Neuronal stem cell (in vitro differentiated cells): ENCODE data around the gene ACTL7B.

Experiments
- DNase-seq: peaks from one replicate; pipeline ENCODE4 v3.0.0-alpha.2; 2013; ENCODE audit warnings: low spot score
- H2AFZ ChIP-seq: one replicate; pipeline ENCODE4 v1.6.1; 2013; ENCODE audit warnings: mild to moderate bottlenecking, low read length, inconsistent platforms
- H2AK5ac ChIP-seq: 2 replicates; pipeline ENCODE4 v1.6.1; 2013; ENCODE audit warnings: low read depth, mild to moderate bottlenecking, inconsistent platforms, low read length, moderate library complexity, mixed read lengths
- H2BK120ac ChIP-seq: 2 replicates; pipeline ENCODE4 v1.6.1; 2013; ENCODE audit warnings: low read depth, mild to moderate bottlenecking, inconsistent platforms, low read length, moderate library complexity, mixed read lengths
- H2BK12ac ChIP-seq: one replicate; pipeline ENCODE4 v1.6.1; 2013; ENCODE audit warnings: low read length, inconsistent platforms
- H2BK15ac ChIP-seq: 2 replicates; pipeline ENCODE4 v1.6.1; 2013; ENCODE audit warnings: mild to moderate bottlenecking, low read length, inconsistent platforms, mixed read lengths
- H2BK5ac ChIP-seq: one replicate; pipeline ENCODE4 v1.6.1; 2013; ENCODE audit warnings: inconsistent platforms, mild to moderate bottlenecking, low read length, moderate library complexity
- H3K14ac ChIP-seq: one replicate; pipeline ENCODE4 v1.6.1; 2013; ENCODE audit warnings: low read length, inconsistent platforms
- H3K18ac ChIP-seq: 2 replicates; pipeline ENCODE4 v1.6.1; 2013; ENCODE audit warnings: low read length, inconsistent platforms
- H3K23ac ChIP-seq: 2 replicates; pipeline ENCODE4 v1.6.1; 2013; ENCODE audit warnings: low read depth, mild to moderate bottlenecking, mixed read lengths, low read length, inconsistent platforms; ENCODE audit not compliant: poor library complexity
- H3K27ac ChIP-seq: replicated peaks from 3 replicates; pipeline ENCODE4 v1.5.1; 2013; ENCODE audit warnings: low read length, inconsistent platforms
- H3K27me3 ChIP-seq, 3 experiments: 2 replicates each; pipeline ENCODE4 v1.6.1; 2013; ENCODE audit warnings: low read length in 3 of 3, mild to moderate bottlenecking in 2 of 3, inconsistent platforms in 1 of 3, low read depth in 1 of 3, mixed read lengths in 1 of 3, moderate library complexity in 1 of 3; ENCODE audit not compliant: control insufficient read depth in 3 of 3, insufficient read depth in 3 of 3
- H3K36me3 ChIP-seq, 2 donors: replicated peaks in 1 of 2; 2 replicates each; pipeline ENCODE4 v1.6.1; 2013; ENCODE audit warnings: low read length in 2 of 2; ENCODE audit not compliant: control insufficient read depth in 2 of 2, insufficient read depth in 2 of 2
- H3K4ac ChIP-seq: 2 replicates; pipeline ENCODE4 v1.6.1; 2013; ENCODE audit warnings: inconsistent platforms, mild to moderate bottlenecking, low read length, moderate library complexity
- H3K4me1 ChIP-seq, 2 donors: 1 replicate in 1 of 2; 2 replicates in 1 of 2; pipeline ENCODE4 v1.6.1; 2013; ENCODE audit warnings: low read length in 2 of 2, low read depth in 1 of 2; ENCODE audit not compliant: control insufficient read depth in 2 of 2, insufficient read depth in 1 of 2
- H3K4me2 ChIP-seq: one replicate; pipeline ENCODE4 v1.6.1; 2013; ENCODE audit warnings: mild to moderate bottlenecking, low read length, inconsistent platforms; ENCODE audit not compliant: insufficient read depth, poor library complexity, severe bottlenecking
- H3K4me3 ChIP-seq, 2 donors: 2 replicates each; pipeline ENCODE4 v1.5.1; 2013; ENCODE audit warnings: low read length in 2 of 2, mild to moderate bottlenecking in 2 of 2, inconsistent platforms in 1 of 2, moderate library complexity in 1 of 2
- H3K79me1 ChIP-seq: one replicate; pipeline ENCODE4 v1.6.1; 2013; ENCODE audit warnings: low read depth, mild to moderate bottlenecking, inconsistent platforms, low read length, moderate library complexity
- H3K9ac ChIP-seq: one replicate; pipeline ENCODE4 v1.6.1; 2013; ENCODE audit warnings: mild to moderate bottlenecking, low read depth, low read length, inconsistent platforms; ENCODE audit not compliant: poor library complexity
- H3K9me3 ChIP-seq, 2 donors: replicated peaks in 1 of 2; 2 replicates each; pipeline versions ENCODE3 to v1.6.1; 2013; ENCODE audit warnings: low read length in 2 of 2, mild to moderate bottlenecking in 2 of 2, inconsistent platforms in 1 of 2, low read depth in 1 of 2, mixed read lengths in 1 of 2, moderate library complexity in 1 of 2; ENCODE audit not compliant: control insufficient read depth in 2 of 2, insufficient read depth in 1 of 2
- H4K8ac ChIP-seq: one replicate; pipeline ENCODE4 v1.6.1; 2013; ENCODE audit warnings: low read depth, mild to moderate bottlenecking, inconsistent platforms, low read length, moderate library complexity
- H4K91ac ChIP-seq: one replicate; pipeline ENCODE4 v1.6.1; 2013; ENCODE audit warnings: low read length, low read depth, mild to moderate bottlenecking, inconsistent platforms; ENCODE audit not compliant: poor library complexity
- WGBS, 2 donors: extraction: QIAGEN DNeasy Blood & Tissue Kit; methylation state at CpG; one replicate each; pipeline ENCODE4 v1.1.7; 2013; ENCODE audit warnings: missing lambda C conversion rate in 2 of 2, mixed read lengths in 1 of 2; ENCODE audit not compliant: insufficient read length in 2 of 2, insufficient replicate concordance in 1 of 2; ENCODE audit errors: extremely low coverage in 2 of 2; 5-methylcytosine and 5-hydroxymethylcytosine counted together

Gene ACTL7B

GRCh38 chr9:108876425-108876824 lies 20.6 kb upstream of the ACTL7B start:
- no CpG with 5 or more reads among the region's 5 CpGs for WGBS, 2 donors
- no peak overlapping the region for H3K27ac ChIP-seq
- no peak for DNase-seq
- H3K27me3 ChIP-seq = no peaks in the 10 kb centered on the region
- no peak overlapping the region for H3K4me2 ChIP-seq
- H2BK15ac ChIP-seq = no peak overlapping the region
- no peak overlapping the region for H3K23ac ChIP-seq
- H3K79me1 ChIP-seq = no peaks in the 10 kb centered on the region
- no peak overlapping the region for H2AK5ac ChIP-seq
- H4K91ac ChIP-seq = no peak overlapping the region
- peaks cover 0 to 7% of the 10 kb centered on the region in 2 donors for H3K9me3 ChIP-seq
- peaks cover 24 to 94% of the 10 kb centered on the region in 2 donors for H3K36me3 ChIP-seq
- H2BK12ac ChIP-seq = no peak overlapping the region
- H3K4me1 ChIP-seq = no peaks in the 10 kb centered on the region
- no peak overlapping the region for H2BK5ac ChIP-seq
- no peak overlapping the region for H2BK120ac ChIP-seq
- H3K4ac ChIP-seq = no peak overlapping the region
- H4K8ac ChIP-seq = no peak overlapping the region
- H2AFZ ChIP-seq = no peak overlapping the region
- no peak overlapping the region for H3K9ac ChIP-seq
- no peak overlapping the region for H3K14ac ChIP-seq
- no peak overlapping the region for H3K4me3 ChIP-seq
- H3K18ac ChIP-seq = no peak overlapping the region

DNA sequence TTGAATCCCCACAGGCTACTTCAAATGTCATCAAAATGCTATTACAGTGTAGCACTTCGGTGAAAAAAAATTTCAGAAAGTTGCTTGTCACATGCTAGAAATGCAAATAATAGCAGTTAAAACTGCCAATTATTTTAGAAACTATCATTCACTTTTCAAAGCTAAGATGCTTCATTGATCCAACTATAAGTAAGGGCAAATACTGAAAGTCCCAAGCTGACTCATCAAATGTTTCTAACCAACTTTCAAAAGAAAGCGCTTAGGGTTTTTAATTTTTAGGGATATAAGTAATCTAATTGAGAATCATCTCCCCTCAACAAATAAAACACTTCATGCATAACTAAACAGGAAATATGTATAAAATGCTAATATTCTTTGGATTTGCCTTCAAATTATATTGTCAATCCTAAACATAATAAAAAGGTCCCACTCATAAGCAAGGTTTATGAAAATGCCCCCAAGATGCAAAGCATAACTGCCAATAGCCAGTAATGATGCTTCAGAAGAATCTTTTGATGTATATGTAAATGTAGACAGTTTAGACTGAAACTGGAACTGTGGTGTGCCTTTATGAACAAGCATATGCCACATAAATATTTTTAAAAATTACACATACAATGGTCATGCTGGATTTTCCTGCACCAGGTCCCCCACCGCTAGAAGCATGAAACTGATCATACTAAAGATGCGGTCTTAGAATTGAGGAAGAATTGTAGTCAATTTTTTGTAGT lies 18.4 kb upstream of the ACTL7B start:
- peaks cover 20 to 88% of the 10 kb centered on the region in 2 donors for H3K36me3 ChIP-seq

DNA sequence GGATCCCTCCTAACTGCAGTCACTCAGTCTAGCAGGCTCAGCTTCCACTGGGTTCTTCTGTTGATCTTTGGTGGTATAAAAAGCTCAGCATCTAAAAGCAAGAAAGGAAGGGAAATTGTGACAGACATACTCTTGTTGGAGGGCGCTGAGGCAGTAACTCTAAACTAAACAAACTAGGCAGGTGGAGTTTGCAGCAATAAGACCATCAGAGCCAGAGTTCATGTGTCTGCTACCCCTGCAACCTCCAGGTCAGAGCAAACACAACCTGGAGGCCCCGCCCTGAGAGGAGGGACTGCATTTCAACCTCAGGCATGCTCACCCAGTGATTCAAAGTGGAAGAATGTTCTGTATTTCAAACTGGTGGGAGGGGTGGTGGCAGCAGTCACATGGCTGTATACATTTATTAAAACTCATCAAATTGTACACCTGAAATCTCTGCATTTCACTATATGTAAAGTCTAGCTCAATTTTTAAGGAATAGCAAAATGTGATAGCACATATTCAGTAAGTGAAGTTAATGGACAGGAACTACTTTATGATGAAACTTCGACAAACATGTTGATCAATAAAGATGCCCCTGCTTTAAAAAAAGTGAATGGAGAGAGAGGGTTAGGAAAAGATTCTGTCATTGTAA lies 13.4 kb upstream of the ACTL7B start:
- H4K8ac ChIP-seq = no peak overlapping the region
- H3K9ac ChIP-seq = no peak overlapping the region
- no peak overlapping the region for H2AK5ac ChIP-seq
- no peak overlapping the region for H2BK15ac ChIP-seq
- H2BK120ac ChIP-seq = no peak overlapping the region
- no peak overlapping the region for H2AFZ ChIP-seq
- no peak overlapping the region for H3K23ac ChIP-seq
- no peak for DNase-seq
- no peak overlapping the region for H3K4ac ChIP-seq
- H3K27ac ChIP-seq = peak overlapping the region; percentile 7
- H3K4me3 ChIP-seq = no peak overlapping the region
- H3K79me1 ChIP-seq = no peaks in the 10 kb centered on the region
- H3K36me3 ChIP-seq = peaks cover 6 to 57% of the 10 kb centered on the region in 2 donors
- no CpG with 5 or more reads among the region's 3 CpGs for WGBS, 2 donors
- H3K18ac ChIP-seq = no peak overlapping the region
- H2BK12ac ChIP-seq = no peak overlapping the region
- no peak overlapping the region for H3K4me2 ChIP-seq
- no peaks in the 10 kb centered on the region for H3K27me3 ChIP-seq
- no peak overlapping the region for H2BK5ac ChIP-seq
- no peak overlapping the region for H4K91ac ChIP-seq
- no peak overlapping the region for H3K14ac ChIP-seq
- peaks cover 0 to 7% of the 10 kb centered on the region in 2 donors for H3K9me3 ChIP-seq
- peaks cover 0 to 2% of the 10 kb centered on the region in 2 donors for H3K4me1 ChIP-seq

More for the DNA sequence above, 18.4 kb upstream of the ACTL7B start:
- no peak overlapping the region for H3K14ac ChIP-seq
- H3K4me3 ChIP-seq = no peak overlapping the region
- no peak overlapping the region for H3K27ac ChIP-seq
- H3K4me1 ChIP-seq = no peaks in the 10 kb centered on the region
- H3K9ac ChIP-seq = no peak overlapping the region
- no peaks in the 10 kb centered on the region for H3K27me3 ChIP-seq
- no peak overlapping the region for H3K4ac ChIP-seq
- H2BK15ac ChIP-seq = no peak overlapping the region
- no CpG with 5 or more reads among the region's 4 CpGs for WGBS, 2 donors
- H4K91ac ChIP-seq = no peak overlapping the region
- no peak overlapping the region for H3K23ac ChIP-seq
- no peaks in the 10 kb centered on the region for H3K79me1 ChIP-seq
- no peak overlapping the region for H3K4me2 ChIP-seq
- no peak overlapping the region for H2AFZ ChIP-seq
- no peak overlapping the region for H2BK120ac ChIP-seq
- no peak overlapping the region for H3K18ac ChIP-seq
- no peak overlapping the region for H2AK5ac ChIP-seq
- no peak for DNase-seq
- H2BK5ac ChIP-seq = no peak overlapping the region
- H2BK12ac ChIP-seq = no peak overlapping the region
- H4K8ac ChIP-seq = no peak overlapping the region
- H3K9me3 ChIP-seq = peaks cover 0 to 7% of the 10 kb centered on the region in 2 donors

DNA sequence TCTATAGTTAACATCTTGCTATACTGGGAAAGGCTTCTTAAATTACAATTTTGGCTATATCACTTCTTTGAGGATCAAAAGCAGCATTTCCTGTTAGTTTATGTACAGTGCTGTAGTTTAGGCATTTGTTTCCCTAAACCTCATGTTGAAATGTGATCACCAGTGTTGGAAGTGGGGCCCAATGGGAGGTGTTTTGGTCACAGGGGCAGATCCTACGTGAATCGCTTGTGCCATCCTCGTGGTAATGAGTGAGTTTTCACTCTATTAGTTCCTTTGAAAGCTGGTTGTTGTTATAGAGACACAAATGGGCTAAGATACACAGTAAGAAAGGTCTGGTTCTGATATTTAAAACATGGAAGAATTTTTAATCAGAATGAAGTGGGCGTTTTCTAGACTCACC lies 12.0 kb upstream of the ACTL7B start:
- no peak overlapping the region for H3K4me3 ChIP-seq
- H2AK5ac ChIP-seq = no peak overlapping the region
- peaks cover 2 to 44% of the 10 kb centered on the region in 2 donors for H3K36me3 ChIP-seq
- no peak overlapping the region for H3K9ac ChIP-seq
- no peak overlapping the region for H3K23ac ChIP-seq
- H3K14ac ChIP-seq = no peak overlapping the region
- H3K4me1 ChIP-seq = peaks cover 0 to 2% of the 10 kb centered on the region in 2 donors
- no peak overlapping the region for H2BK12ac ChIP-seq
- H3K79me1 ChIP-seq = no peaks in the 10 kb centered on the region
- no peak overlapping the region for H3K18ac ChIP-seq
- no peak overlapping the region for H4K8ac ChIP-seq
- no peak overlapping the region for H3K4ac ChIP-seq
- H2BK120ac ChIP-seq = no peak overlapping the region
- no CpG with 5 or more reads among the region's 4 CpGs for WGBS, 2 donors
- no peak overlapping the region for H3K27ac ChIP-seq
- H3K4me2 ChIP-seq = no peak overlapping the region
- no peak overlapping the region for H2AFZ ChIP-seq
- H3K9me3 ChIP-seq = peaks cover 0 to 7% of the 10 kb centered on the region in 2 donors
- no peak overlapping the region for H2BK5ac ChIP-seq
- H2BK15ac ChIP-seq = no peak overlapping the region
- H3K27me3 ChIP-seq = no peaks in the 10 kb centered on the region
- H4K91ac ChIP-seq = no peak overlapping the region
- no peak for DNase-seq
